Bone marrow (tissue), 2 donors: ENCODE measurements around the gene ERVH48-1.
"Not testable (repeated sequence)": the region's sequence is repeated elsewhere in the genome, so short reads cannot be mapped to it uniquely, and the experiment has no call there.

ENCODE experiments used
- DNase-seq, 2 donors: peaks; one replicate each; lab custom pipeline; 2025; lab: John Stamatoyannopoulos, UW

The ERVH48-1 gene

DNA sequence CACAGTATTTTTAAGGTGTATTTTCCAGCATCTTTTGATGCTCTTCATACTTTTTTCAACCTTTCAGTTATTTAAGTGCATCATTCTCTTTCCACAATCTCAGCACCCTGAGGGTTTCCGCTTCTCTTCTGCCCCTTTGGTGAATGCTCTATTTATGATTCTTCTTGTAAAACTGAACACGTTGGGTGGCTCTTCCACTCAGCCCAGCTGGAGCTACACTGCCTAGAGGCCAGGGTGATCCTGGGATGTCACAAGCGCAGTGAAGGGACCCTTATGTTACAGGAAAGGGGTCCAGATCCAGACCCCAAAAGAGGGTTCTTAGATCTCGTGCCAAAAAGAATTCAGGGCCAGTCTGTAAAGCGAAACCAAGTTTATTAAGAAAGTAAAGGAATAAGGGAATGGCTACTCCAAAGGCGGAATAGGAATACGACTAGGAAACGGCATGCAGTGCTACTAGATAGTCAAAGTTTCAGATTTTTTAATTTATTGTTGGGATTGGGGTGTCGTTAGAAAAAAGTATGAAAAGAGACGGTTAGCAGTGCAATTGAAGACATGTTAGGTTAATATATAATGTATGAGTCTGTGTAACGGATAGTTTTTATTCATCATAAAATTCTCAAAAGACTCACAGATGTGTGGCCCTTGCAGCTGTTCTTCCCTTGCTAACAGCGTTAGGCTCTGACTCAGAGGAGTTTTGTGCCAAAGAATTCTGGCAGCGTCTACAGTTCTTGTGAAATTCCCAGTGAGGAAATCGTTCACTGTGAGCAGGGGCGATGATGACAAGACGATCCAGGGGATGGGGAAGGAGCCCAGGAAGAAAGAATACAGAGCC is 14.4 kb upstream of the ERVH48-1 start:
- peak in 1 of 2 donors; percentile 4 for DNase-seq

DNA sequence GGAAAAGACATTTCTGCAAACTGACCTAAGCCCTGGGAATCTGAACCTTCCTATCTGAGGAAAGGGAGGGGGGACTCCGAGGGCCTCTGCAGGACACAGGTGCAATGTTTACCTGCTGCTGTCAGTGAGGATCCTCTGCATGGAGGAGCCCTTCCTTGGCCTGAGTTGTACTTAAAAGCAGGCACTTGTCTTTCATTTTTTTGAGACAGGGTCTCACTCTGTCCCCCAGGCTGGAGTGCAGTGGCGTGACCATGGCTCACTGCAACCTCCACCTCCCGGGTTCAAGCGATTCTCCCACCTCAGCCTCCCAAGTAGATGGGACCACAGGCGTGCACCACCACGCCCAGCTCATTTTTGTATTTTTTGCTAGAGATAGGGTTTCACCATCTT is 13.2 kb upstream of the ERVH48-1 start:
- DNase-seq: not testable (repeated sequence)

DNA sequence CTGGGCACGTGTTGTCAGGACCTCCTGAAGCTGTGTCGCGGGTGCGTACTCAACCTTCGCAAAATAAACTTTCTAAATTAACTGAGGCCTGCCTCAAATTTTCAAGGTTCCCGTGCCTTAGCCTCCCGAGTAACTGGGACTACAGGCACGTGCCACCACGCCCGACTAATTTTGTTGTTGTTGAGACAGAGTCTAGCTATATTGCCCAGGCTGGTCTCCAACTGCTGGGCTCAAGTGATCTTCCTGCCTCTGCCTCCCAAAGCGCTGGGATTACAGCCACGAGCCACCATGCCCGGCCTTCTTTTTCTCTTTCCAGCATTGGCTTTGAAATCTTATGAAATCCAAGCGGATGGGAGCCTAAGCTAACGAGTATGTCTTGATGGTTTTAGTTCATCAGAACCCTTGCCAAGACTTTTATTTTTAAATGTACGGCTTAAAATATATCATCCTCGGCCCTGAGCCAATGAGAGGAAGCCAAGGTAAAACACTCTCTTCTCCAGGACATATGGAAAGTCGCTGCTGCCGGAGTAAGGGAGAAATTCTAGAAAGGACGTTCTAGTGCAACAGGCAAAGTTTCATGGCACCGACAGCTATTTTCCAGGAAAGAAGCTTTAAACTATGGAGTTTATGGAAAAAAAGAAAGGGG is 12.7 kb upstream of the ERVH48-1 start:
- DNase-seq: no peak

DNA sequence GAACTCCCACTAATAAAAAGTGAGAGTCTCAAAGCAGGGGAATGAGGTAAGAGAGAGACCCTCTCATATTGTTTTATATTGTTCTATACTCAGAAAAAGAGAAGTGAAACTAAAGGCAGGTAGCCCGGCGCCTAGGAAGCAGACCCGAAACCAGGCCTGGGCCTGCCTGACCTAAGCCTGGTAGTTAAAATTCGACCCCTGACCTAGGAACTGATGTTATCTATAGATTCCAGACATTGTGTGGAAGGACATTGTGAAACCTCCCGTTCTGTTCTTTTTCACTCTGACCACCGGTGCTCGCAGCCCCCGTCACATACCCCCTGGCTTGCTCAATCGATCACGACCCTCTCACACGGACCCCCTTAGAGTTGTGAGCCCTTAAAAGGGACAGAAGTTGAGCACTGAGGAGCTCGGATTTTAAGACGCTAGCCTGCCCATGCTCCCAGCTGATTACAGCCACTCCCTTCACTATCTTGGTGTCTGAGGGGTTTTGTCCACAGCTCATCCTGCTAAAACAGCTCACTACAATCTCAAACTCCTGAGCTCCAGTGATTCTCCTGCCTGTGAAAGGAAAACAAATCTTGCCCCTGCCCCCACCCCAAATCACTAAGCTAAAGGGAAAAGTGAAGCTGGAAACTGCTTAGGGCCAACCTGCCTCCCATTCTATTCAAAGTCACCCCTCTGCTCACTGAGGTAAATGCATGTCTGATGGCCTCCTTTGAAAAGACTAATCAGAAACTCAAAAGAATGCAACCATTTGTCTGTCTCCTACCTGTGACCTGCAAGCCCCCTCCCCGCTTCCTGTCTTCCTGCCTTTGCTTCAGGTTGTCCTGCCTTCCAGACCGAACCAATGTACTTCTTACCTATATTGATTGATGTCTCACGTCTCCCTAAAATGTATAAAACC is 11.9 kb upstream of the ERVH48-1 start:
- DNase-seq: not testable (repeated sequence)

DNA sequence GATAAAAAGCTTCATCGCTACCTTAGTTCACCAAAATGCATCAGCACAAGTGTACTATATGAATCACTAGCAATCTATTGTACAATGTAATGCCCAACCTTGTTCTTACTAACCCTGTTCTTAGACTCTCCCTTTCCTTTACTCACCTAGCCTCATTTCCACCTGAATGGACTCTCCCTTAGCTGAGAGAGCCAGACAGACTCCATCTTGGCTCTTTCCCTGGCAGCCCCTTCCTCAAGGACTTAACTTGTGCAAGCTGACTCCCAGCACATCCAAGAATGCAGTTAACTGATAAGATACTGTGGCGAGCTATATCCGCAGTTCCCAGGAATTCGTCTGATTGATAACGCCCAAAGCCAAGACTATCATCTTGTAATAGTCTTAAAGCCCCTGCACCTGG is 10.9 kb upstream of the ERVH48-1 start:
- DNase-seq: not testable (repeated sequence)

DNA sequence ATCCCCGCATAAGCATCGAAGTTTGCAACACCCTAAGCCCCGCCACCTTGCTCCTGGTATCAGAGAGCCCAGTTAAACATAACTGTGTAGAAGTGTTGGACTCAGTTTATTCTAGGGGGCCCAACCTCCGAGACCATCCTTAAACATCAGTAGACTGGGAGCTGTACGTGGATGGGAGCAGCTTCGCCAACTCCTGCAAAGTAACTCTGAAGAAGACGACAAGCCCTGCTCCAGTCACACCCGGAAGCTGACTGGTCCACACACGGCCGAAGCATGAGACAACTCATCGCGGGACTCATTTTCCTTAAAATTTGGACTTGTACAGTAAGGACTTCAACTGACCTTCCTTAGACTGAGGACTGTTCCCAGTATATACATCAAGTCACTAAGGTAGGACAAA is 8.5 kb upstream of the ERVH48-1 start:
- not testable (repeated sequence) for DNase-seq

DNA sequence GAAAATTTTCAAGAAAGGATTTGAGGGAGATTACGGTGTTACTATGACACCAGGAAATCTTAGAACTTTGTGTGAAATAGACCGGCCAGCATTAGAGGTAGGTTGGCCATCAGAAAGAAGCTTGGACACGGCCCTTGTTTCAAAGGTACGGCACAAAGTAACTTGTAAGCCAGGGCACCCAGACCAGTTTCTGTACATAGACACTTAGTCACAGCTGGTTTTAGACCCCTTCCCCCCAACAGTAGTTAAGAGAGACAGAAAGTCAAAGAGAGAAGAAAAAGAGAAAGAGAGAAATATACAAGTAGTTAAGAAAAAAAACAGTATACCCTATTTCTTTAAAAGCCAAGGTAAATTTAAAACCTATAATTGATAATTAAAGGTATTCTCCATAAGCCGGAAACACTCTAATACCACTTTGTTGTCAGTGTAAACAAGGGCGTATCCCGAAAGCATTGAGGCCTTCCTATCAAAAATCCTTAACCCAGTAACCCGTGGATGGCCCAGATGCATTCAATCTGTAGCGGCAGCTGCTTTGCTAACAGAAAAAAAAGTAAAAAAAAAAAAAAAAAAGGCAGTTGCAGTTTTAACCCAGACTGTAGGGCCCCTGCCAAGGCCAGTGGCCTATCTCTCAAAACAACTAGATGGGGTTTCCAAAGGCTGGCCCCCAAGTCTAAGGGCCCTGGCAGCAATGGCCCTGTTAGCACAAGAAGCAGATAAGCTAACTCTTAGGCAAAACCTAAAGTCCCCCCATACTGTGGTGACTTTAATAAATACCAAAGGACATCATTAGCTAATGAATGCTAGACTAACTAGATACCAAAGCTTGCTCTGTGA is 7.9 kb upstream of the ERVH48-1 start:
- not testable (repeated sequence) for DNase-seq

DNA sequence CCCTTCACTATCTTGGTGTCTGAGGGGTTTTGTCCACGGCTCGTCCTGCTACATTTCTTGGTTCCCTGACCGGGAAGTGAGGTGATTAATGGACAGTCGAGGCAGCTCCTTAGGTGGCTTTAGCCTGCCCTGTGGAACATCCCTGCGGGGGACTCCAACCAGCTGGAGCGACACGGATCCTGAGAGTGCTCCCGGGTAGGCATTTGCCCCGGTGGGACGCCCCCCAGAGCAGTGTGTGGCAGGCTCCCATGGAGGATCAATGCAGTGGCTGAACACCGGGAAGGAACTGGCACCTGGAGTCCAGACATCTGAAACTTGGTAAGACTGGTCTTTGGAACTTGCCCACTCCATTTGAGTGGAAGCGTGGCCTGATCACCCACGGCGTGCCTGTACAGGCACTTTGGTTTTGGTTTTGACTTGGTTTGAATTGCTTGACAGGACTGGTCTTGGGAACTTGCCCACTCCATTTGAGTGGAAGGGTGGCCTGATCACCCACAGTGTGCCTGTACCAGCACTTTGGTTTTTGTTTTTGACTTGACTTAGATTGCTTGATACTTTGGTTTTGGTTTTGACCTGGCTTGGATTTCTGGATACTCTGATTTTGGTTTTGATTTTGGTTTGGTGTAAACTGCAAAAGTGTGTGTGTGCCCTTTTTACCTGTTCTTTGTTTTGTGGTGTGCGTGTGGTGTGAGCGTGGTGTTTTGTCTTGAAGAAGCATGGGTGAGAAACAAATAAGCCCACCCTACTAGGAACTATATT is 7.1 kb upstream of the ERVH48-1 start:
- not testable (repeated sequence) for DNase-seq

DNA sequence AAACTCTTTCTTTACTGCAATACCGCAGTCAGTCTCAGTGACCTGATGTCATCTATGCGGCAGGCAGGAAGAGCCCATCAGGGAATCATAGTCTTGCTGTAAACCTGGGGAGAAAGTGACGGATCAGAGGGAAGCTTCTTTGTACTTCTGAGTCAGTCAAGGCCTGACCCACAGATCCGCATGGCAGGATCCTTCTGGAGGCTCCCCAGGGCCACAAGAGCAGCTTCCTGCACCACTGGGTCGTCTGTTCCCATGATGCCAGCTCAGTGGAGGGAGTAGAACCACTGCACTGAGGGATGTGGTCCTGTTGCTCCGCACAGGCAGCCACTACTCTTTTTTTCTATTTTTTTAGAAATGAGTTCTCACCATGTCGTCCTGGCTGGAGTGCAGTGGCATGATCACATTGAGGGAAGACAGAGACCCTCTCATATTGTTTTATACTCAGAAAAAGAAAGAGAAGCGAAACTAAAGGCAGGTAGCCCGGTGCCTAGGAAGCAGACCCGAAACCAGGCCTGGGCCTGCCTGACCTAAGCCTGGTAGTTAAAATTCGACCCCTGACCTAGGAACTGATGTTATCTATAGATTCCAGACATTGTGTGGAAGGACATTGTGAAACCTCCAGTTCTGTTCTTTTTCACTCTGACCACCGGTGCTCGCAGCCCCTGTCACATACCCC is 6.3 kb upstream of the ERVH48-1 start:
- no peak for DNase-seq

DNA sequence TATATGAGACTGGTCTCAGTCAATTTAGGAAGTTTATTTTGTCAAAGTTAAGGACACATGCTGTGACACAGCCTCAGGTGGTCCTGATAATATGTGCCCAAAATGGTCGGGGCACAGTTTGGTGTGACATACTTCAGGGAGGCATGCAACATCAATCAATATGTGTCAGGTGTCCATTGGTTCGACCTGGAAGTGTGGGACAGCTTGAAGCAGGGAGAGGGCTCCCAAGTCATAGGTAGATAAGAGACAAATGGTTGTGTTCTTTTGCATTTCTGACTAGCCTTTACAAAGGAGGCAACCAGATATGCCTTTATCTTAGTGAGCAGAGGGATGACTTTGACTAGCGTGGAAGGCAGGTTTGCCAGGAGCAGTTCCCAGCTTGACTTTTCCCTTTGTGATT is 4.5 kb upstream of the ERVH48-1 start:
- no peak for DNase-seq

DNA sequence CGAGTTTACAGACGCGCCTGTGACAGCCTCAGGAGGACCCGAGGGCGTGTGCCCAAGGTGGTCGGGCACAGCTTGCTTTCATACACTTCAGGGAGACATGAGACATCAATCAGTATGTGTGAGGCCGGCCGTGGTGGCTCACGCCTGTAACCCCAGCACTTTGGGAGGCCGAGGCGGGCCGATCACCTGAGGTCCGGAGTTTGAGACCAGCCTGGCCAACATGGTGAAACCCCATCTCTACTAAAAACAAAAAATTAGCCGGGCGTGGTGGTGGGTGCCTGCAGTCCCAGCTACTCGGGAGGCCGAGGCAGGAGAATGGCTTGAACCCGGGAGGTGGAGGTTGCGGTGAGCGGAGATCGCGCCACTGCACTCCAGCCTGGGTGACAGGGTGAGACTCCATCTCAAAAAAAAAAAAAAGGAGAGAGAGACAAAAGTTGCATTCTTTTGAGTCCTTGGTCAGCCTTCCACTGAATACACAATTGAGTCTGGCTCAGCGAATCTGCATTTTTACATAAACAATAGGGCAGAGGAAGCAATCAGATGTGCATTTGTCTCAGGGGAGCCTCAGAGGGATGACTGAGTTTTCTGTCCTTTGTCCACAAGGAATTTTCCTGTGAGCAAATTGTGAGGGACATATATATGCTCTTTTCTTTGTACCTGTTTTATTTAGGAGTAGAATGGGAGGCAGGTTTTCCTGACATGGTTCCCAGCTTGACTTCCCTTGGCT is 2.2 kb upstream of the ERVH48-1 start:
- not testable (repeated sequence) for DNase-seq

DNA sequence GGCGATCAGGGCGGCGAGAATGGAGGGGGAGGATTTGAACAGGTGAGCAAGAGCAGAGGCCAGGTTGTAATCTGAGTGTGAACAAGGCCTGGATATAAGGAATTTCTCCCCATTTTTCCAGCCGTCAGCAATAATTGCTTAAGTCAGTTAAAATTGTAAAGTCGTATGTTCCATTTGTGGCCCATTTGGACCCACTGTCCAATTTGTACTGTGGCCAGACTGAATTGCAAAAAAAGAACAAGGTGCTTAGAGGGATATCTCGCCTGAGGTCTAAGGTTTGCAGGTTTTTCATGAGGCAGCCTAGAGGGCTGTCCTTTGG is 1.0 kb downstream of the ERVH48-1 start:
- no peak for DNase-seq

DNA sequence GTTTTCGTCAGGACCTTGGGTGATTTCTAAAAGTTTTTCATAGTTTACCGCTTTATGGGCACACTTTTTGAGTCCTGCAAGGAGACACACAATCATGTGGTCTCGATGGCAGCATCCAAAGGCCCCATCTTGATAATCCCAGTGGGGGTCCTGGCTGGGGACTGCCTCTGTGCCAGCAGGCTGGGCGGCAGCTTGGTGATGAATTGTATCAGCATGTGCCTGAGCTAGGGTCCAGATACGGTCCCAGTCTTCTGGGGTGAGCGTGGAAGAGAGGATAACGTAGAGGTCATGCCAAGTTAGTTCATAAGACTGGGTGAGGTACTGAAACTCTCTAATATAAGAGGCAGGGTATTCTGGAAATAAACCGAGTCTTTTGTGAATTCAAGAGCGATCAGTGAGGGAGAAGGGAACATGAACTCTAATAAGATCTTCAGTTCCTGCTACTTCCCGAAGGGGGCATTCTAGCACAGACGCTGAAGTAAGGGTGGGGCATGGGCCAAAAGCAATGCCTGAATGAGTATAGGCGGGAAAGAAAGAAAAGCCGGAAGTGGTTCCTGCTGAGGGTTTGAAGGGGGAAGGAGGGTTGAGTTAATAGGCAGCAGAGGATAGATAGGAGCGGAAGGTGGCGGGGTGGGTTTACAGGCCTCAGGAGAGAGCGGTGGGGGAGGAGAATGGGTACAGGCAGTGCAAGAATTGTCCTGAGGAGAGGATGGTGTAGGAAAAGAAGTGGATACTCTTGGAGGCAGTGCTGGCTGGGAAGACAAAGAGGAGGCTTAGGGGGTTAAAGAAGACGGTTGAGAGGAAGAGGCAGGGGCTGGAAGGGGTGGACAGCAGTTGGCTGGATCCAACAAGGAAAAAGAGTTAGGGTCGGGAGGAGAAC is 1.6 kb downstream of the ERVH48-1 start:
- peak; percentile 3 to 89 for DNase-seq

DNA sequence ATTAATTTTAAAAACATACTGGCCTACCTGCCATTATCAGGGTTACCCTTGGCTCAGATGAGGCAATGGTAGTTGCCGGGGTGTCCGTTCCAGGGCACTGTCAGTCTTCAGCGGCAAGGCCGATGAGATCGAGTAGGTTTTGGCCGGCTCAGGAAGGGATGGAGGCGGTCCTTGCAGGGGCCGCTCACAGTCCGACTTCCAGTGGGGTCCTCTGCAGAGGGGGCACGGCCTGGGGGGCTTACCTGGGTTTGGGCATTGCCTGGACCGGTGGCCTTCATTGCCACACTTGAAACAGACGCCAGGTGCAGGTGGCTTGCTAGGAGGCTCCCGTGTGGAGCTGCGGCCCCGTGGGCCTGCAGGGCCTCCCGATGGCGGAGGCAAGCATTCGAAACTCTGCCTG is 2.5 kb downstream of the ERVH48-1 start:
- DNase-seq: no peak

DNA sequence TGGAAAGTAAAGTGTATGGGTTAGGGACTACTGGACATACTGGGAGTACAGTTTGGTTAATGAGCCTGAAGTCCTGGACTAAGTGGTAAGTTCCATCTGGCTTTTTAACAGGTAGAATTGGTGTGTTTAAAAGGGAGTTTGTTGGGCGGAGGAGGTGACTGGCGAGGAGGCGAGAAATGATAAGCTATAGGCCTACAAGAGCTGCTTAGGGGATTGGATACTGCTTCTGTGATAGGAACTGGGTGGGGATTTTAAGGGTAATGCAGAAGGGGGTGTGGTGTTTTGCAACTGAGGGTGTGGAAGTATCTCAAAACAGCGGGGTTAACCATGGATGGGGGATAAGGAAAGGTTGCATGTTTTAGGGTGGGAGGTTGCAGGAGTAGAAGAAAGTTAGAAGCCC is 3.5 kb downstream of the ERVH48-1 start:
- no peak for DNase-seq

DNA sequence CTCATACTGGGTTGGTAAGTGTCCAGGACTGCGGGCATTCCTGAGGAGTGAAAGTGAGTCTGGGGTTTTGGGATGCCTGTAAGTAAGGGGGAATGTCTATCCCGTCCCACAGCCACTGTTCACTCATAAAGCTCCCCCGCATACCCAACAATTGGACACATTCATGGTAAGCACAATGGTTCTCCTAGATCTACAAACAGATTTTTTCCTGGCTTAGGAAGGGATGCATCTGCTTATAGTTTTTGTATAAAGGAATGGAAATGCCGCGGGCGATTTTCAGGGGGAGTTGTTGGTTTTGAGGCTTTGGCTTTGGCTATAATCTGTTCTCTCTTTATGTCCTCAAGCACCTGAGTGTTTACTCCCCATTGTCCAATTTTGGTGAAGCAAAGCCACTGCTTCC is 7.1 kb downstream of the ERVH48-1 start:
- DNase-seq: no peak

DNA sequence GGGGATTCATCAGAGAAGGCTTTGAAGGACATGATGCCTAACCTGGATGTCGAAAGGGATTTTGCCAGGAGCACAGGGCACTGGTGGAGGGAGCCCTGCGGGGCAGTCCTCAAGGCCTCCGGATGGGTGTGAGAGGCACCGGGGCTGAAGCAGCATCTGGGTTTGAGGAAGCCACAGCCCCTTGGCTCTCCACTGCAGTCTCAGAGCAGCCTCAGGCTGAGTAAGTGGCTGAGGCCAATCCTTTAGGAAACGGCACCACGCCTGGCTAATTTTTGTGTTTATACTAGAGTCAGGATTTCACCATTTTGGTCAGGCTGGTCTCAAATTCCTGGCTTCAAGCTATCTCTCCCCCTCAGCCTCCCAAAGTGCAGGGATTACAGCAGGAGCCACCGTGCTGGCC is 12.0 kb downstream of the ERVH48-1 start:
- no peak for DNase-seq

DNA sequence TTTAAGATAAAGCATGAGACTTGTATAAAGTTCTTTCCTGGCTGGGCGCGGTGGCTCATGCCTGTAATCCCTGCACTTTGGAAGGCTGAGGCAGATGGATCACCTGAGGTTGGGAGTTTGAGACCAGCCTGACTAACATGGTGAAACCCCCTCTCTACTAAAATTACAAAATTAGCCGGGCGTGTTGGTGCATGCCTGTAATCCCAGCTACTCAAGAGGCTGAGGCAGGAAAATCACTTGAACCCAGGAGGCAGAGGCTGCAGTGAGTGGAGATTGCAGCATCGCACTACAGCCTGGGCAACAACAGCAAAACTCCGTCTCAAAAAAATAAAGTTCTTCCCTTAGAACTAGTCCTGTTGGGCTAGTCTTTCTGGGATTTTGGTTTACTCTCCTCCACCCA is 13.5 kb downstream of the ERVH48-1 start:
- DNase-seq: not testable (repeated sequence)

DNA sequence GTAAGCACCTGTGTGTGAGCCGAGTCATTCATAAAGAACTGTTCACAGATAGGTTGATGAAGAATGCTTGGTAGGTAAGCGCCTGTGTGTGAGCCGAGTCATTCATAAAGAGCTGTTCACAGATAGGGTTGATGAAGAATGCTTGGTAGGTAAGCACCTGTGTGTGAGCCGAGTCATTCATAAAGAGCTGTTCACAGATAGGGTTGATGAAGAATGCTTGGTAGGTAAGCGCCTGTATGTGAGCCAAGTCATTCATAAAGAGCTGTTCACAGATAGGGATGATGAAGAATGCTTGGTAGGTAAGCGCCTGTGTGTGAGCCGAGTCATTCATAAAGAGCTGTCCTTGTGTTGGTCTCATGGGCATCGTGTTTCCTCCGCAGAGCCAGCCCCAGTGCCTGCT is 16.9 kb downstream of the ERVH48-1 start:
- DNase-seq: not testable (repeated sequence)
